Activated naive CD8-positive, alpha-beta T cell treated with anti-CD3 and anti-CD28 coated beads, Interleukin-2, amount 50 U/mL, for 24 hours (primary cell): ENCODE results near the gene MACROH2A1.

Source experiments
- ATAC-seq: fragments of 150-1000 bp; cut with Tn5 transposase; one replicate; pipeline ENCODE4 v1.10.0; 2021
- DNase-seq: peaks from one replicate; pipeline ENCODE4 v3.0.0; 2021
- H3K27ac Mint-ChIP-seq: one replicate; pipeline ENCODE4 v1.8.0; 2021; ENCODE audit warnings: mild to moderate bottlenecking, mixed read lengths
- H3K27me3 Mint-ChIP-seq: one replicate; pipeline ENCODE4 v1.8.0; 2021; ENCODE audit warnings: mixed read lengths
- H3K36me3 Mint-ChIP-seq: one replicate; pipeline ENCODE4 v1.8.0; 2021; ENCODE audit warnings: low read depth, mixed read lengths
- H3K4me1 Mint-ChIP-seq: one replicate; pipeline ENCODE4 v1.8.0; 2021; ENCODE audit warnings: mixed read lengths
- H3K4me3 Mint-ChIP-seq: one replicate; pipeline ENCODE4 v1.8.0; 2021; ENCODE audit warnings: mild to moderate bottlenecking, moderate library complexity, mixed read lengths
- H3K9me3 Mint-ChIP-seq: one replicate; pipeline ENCODE4 v1.8.0; 2021; ENCODE audit warnings: mixed read lengths

Gene MACROH2A1

GRCh38 chr5:135426102-135427082 lies 27.4 kb upstream of the MACROH2A1 start:
- Mint-ChIP-seq H3K27ac (no peak overlapping the region), H3K9me3 (peaks cover 7% of the 10 kb centered on the region), H3K36me3 (no peaks in the 10 kb centered on the region), H3K27me3 (peaks cover 6% of the 10 kb centered on the region), H3K4me3 (no peak overlapping the region), H3K4me1 (peaks cover 2% of the 10 kb centered on the region)
- DNase-seq (no peak), ATAC-seq (peak; percentile 83)

GRCh38 chr5:135425641-135426040 lies 26.6 kb upstream of the MACROH2A1 start:
- H3K4me3 Mint-ChIP-seq: no peak overlapping the region
- ATAC-seq: no peak
- peaks cover 2% of the 10 kb centered on the region for H3K4me1 Mint-ChIP-seq
- H3K36me3 Mint-ChIP-seq: no peaks in the 10 kb centered on the region
- DNase-seq: no peak
- peaks cover 10% of the 10 kb centered on the region for H3K27me3 Mint-ChIP-seq
- H3K9me3 Mint-ChIP-seq: peaks cover 7% of the 10 kb centered on the region
- H3K27ac Mint-ChIP-seq: no peak overlapping the region

- peaks cover 22% of the 10 kb centered on the region for H3K27me3 Mint-ChIP-seq
- H3K27ac Mint-ChIP-seq: no peak overlapping the region
- ATAC-seq (no peak), DNase-seq (no peak)
- H3K4me1 Mint-ChIP-seq: peaks cover 2% of the 10 kb centered on the region
- no peak overlapping the region for H3K4me3 Mint-ChIP-seq
- H3K36me3 Mint-ChIP-seq: peaks cover 4% of the 10 kb centered on the region
- H3K9me3 Mint-ChIP-seq: peaks cover 12% of the 10 kb centered on the region
Observed at GRCh38 chr5:135423846-135424168, 24.8 kb upstream of the MACROH2A1 start.

- H3K27ac Mint-ChIP-seq: no peak overlapping the region
- no peak overlapping the region for H3K4me3 Mint-ChIP-seq
- H3K36me3 Mint-ChIP-seq: peaks cover 4% of the 10 kb centered on the region
- DNase-seq (no peak), ATAC-seq (no peak)
- peaks cover 2% of the 10 kb centered on the region for H3K4me1 Mint-ChIP-seq
- H3K27me3 Mint-ChIP-seq: peaks cover 26% of the 10 kb centered on the region
- peaks cover 7% of the 10 kb centered on the region for H3K9me3 Mint-ChIP-seq
Observed at GRCh38 chr5:135423146-135423845, 24.3 kb upstream of the MACROH2A1 start.

GRCh38 chr5:135422419-135422818 lies 23.4 kb upstream of the MACROH2A1 start:
- Mint-ChIP-seq H3K27ac (no peak overlapping the region), H3K27me3 (peaks cover 28% of the 10 kb centered on the region), H3K36me3 (peaks cover 4% of the 10 kb centered on the region), H3K9me3 (peaks cover 7% of the 10 kb centered on the region), H3K4me1 (peaks cover 2% of the 10 kb centered on the region), H3K4me3 (no peak overlapping the region)
- no peak for DNase-seq
- no peak for ATAC-seq

- Mint-ChIP-seq H3K4me3 (no peak overlapping the region), H3K4me1 (no peaks in the 10 kb centered on the region)
Observed at GRCh38 chr5:135417083-135417482, 18.1 kb upstream of the MACROH2A1 start.

GRCh38 chr5:135405082-135405481 lies 6.1 kb upstream of the MACROH2A1 start:
- H3K27me3 Mint-ChIP-seq: peaks cover 7% of the 10 kb centered on the region
- H3K9me3 Mint-ChIP-seq: no peaks in the 10 kb centered on the region
- no peaks in the 10 kb centered on the region for H3K36me3 Mint-ChIP-seq
- DNase-seq (no peak), ATAC-seq (no peak)
- no peak overlapping the region for H3K27ac Mint-ChIP-seq
- peaks cover 7% of the 10 kb centered on the region for H3K4me1 Mint-ChIP-seq
- no peak overlapping the region for H3K4me3 Mint-ChIP-seq

More at GRCh38 chr5:135417083-135417482, 18.1 kb upstream of the MACROH2A1 start:
- H3K27ac Mint-ChIP-seq: no peak overlapping the region
- DNase-seq (no peak), ATAC-seq (no peak)
- H3K36me3 Mint-ChIP-seq: peaks cover 4% of the 10 kb centered on the region
- peaks cover 7% of the 10 kb centered on the region for H3K9me3 Mint-ChIP-seq
- H3K27me3 Mint-ChIP-seq: peaks cover 35% of the 10 kb centered on the region

- peaks cover under 1% of the 10 kb centered on the region for H3K36me3 Mint-ChIP-seq
- H3K9me3 Mint-ChIP-seq: no peaks in the 10 kb centered on the region
- H3K4me1 Mint-ChIP-seq: peaks cover 24% of the 10 kb centered on the region
- DNase-seq (no peak), ATAC-seq (no peak)
- H3K27ac Mint-ChIP-seq: no peak overlapping the region
- H3K27me3 Mint-ChIP-seq: peaks cover 4% of the 10 kb centered on the region
- no peak overlapping the region for H3K4me3 Mint-ChIP-seq
Observed at GRCh38 chr5:135402031-135402430, 3.0 kb upstream of the MACROH2A1 start.

GRCh38 chr5:135400866-135401265 lies 1.8 kb upstream of the MACROH2A1 start:
- DNase-seq (no peak), ATAC-seq (no peak)
- no peak overlapping the region for H3K4me3 Mint-ChIP-seq
- H3K27me3 Mint-ChIP-seq: peaks cover 4% of the 10 kb centered on the region
- H3K9me3 Mint-ChIP-seq: no peaks in the 10 kb centered on the region
- H3K36me3 Mint-ChIP-seq: peaks cover 2% of the 10 kb centered on the region
- H3K27ac Mint-ChIP-seq: no peak overlapping the region
- H3K4me1 Mint-ChIP-seq: peaks cover 36% of the 10 kb centered on the region

- Mint-ChIP-seq H3K27me3 (peaks cover under 1% of the 10 kb centered on the region), H3K4me3 (peak overlapping the region; percentile 84), H3K36me3 (peaks cover 6% of the 10 kb centered on the region), H3K27ac (peak overlapping the region; percentile 87), H3K4me1 (peaks cover 43% of the 10 kb centered on the region), H3K9me3 (no peaks in the 10 kb centered on the region)
- no peak for ATAC-seq
- DNase-seq: no peak
Observed at GRCh38 chr5:135399794-135400542, 937 bp upstream of the MACROH2A1 start.

GRCh38 chr5:135398160-135398854 lies 724 bp downstream of the MACROH2A1 start:
- no peaks in the 10 kb centered on the region for H3K27me3 Mint-ChIP-seq
- no peaks in the 10 kb centered on the region for H3K9me3 Mint-ChIP-seq
- H3K4me1 Mint-ChIP-seq: peaks cover 60% of the 10 kb centered on the region
- DNase-seq (peak; percentile 45), ATAC-seq (peak; percentile 33)
- H3K36me3 Mint-ChIP-seq: peaks cover 11% of the 10 kb centered on the region
- H3K4me3 Mint-ChIP-seq: peak overlapping the region; percentile 88
- H3K27ac Mint-ChIP-seq: peak overlapping the region; percentile 55

GRCh38 chr5:135397084-135397483 lies 1.9 kb downstream of the MACROH2A1 start:
- no peaks in the 10 kb centered on the region for H3K9me3 Mint-ChIP-seq
- peak overlapping the region; percentile 55 for H3K27ac Mint-ChIP-seq
- ATAC-seq: no peak

GRCh38 chr5:135396459-135397055 lies 2.5 kb downstream of the MACROH2A1 start:
- DNase-seq: no peak
- H3K4me1 Mint-ChIP-seq: peaks cover 77% of the 10 kb centered on the region
- peaks cover 25% of the 10 kb centered on the region for H3K36me3 Mint-ChIP-seq
- H3K4me3 Mint-ChIP-seq: no peak overlapping the region
- no peaks in the 10 kb centered on the region for H3K9me3 Mint-ChIP-seq
- no peaks in the 10 kb centered on the region for H3K27me3 Mint-ChIP-seq
- H3K27ac Mint-ChIP-seq: no peak overlapping the region
- no peak for ATAC-seq

More at GRCh38 chr5:135397084-135397483, 1.9 kb downstream of the MACROH2A1 start:
- Mint-ChIP-seq H3K4me1 (peaks cover 72% of the 10 kb centered on the region), H3K36me3 (peaks cover 22% of the 10 kb centered on the region), H3K27me3 (no peaks in the 10 kb centered on the region), H3K4me3 (peak overlapping the region; percentile 88)
- no peak for DNase-seq
